Activated naive CD8-positive, alpha-beta T cell treated with anti-CD3 and anti-CD28 coated beads for 36 hours (primary cell): ENCODE results near the gene SCAP. TPM values are rescaled to one million over a fixed set of nuclear protein-coding genes. Genes with fewer than 3 reads are reported as not detected.

Experiments used
- DNase-seq: peaks from one replicate; pipeline ENCODE4 v3.0.0; 2021
- H3K27ac Mint-ChIP-seq: one replicate; pipeline ENCODE4 v1.8.0; 2022; ENCODE audit warnings: mild to moderate bottlenecking, moderate library complexity, mixed read lengths
- H3K27me3 Mint-ChIP-seq: one replicate; pipeline ENCODE4 v1.8.0; 2022; ENCODE audit warnings: mild to moderate bottlenecking, mixed read lengths
- H3K36me3 Mint-ChIP-seq: one replicate; pipeline ENCODE4 v1.8.0; 2021; ENCODE audit warnings: mild to moderate bottlenecking, mixed read lengths
- H3K4me1 Mint-ChIP-seq: one replicate; pipeline ENCODE4 v1.8.0; 2021; ENCODE audit warnings: mixed read lengths
- H3K4me3 Mint-ChIP-seq: one replicate; pipeline ENCODE4 v1.8.0; 2022; ENCODE audit warnings: mild to moderate bottlenecking, moderate library complexity, mixed read lengths
- H3K9me3 Mint-ChIP-seq: one replicate; pipeline ENCODE4 v1.8.0; 2022; ENCODE audit warnings: mixed read lengths
- total RNA-seq, 2 experiments: library from RNA; stranded (reverse); gene quantifications; one replicate each; pipeline ENCODE4 v1.2.3, GENCODE V29; 2021

Gene SCAP
- total RNA-seq, 2 experiments from 2014 or later = 58.3 to 58.4 TPM

DNA sequence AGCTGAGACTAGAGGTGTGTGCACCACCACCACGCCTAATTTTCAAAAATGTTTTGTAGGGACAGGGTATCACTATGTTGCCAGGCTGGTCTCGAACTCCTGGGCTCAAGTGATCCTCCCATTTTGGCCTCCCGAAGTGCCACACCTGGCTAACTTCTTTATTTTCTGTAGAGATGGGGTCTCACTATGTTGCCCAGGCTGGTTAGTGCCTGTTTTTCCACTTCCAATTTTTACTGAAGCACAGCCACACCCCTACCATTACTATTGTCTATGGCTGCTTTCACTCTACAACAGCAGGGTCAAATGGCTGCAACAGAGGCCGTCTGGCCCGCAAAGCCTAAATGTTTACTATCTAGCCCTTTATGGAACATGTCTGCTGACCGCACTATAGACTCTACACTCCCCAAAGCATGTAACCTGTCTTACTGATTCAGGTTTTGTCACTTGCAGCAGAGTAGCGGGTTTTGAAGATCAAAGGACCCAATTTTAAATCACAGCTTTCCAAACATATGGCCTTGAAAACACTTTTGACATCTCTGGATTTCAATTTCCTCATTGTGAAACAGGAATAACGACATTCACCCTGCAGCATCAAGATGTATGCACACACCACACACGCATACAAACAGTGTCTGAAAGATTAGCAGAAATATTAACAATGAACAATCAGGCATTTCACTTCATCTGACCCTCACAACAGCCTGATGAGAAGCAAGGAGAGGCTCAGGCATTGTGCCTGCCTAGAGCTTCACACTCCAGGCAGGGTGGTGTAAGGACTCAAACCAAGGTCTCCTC, 46.1 kb downstream of the SCAP start:
- peaks cover 16% of the 10 kb centered on the region for H3K36me3 Mint-ChIP-seq
- H3K4me3 Mint-ChIP-seq = no peak overlapping the region
- H3K9me3 Mint-ChIP-seq = no peaks in the 10 kb centered on the region
- no peaks in the 10 kb centered on the region for H3K27me3 Mint-ChIP-seq
- H3K27ac Mint-ChIP-seq = no peak overlapping the region
- DNase-seq = no peak
- H3K4me1 Mint-ChIP-seq = peaks cover 4% of the 10 kb centered on the region

DNA sequence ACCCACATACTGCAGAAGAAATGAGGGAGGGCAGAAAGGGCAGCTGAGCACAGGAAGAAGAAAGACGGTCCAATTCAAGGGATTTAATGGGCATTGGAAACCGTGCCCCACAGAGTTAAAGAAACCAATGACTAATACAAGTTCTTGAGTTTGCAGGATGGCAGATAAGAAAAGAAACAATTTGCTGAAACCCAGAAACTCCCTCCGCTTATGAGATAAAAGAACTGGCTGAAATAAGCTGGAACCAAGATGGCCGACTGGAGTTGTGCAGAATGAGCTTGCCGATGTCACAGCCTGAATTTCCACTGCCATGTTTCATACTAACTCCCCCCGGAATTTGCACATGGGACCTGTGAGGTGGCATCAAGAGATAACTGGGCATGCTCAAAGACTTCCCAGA, 47.1 kb downstream of the SCAP start:
- no peak for DNase-seq
- Mint-ChIP-seq H3K4me1 (no peaks in the 10 kb centered on the region), H3K27ac (no peak overlapping the region), H3K4me3 (no peak overlapping the region), H3K36me3 (peaks cover 8% of the 10 kb centered on the region), H3K9me3 (no peaks in the 10 kb centered on the region), H3K27me3 (no peaks in the 10 kb centered on the region)

GRCh38 chr3:47427866-47428265, 47.9 kb downstream of the SCAP start:
- H3K27ac Mint-ChIP-seq = no peak overlapping the region
- H3K36me3 Mint-ChIP-seq = peaks cover 8% of the 10 kb centered on the region
- H3K27me3 Mint-ChIP-seq = no peaks in the 10 kb centered on the region
- no peaks in the 10 kb centered on the region for H3K9me3 Mint-ChIP-seq
- no peak overlapping the region for H3K4me3 Mint-ChIP-seq
- DNase-seq = no peak
- H3K4me1 Mint-ChIP-seq = peaks cover 3% of the 10 kb centered on the region

DNA sequence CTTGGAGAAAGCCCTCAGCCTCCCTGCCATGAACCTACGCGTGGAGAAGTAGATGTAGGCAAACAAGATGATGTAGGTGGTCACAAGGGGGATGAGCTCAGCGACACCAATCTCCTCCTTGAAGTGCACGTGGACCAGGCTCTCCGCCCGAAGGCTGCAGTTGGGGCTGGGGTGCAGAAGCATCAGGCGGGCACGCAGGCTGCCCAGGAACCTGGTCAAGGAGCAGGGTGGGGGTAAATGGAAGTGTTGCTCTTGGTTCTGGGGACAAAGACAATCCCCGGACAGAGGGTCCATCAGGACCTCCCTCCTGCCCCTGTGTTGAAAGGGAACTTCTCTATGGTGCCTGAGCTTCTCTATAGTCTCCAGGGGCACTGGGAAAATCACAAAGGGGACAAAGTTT, 49.8 kb downstream of the SCAP start:
- Mint-ChIP-seq H3K36me3 (peaks cover 12% of the 10 kb centered on the region), H3K27ac (no peak overlapping the region), H3K4me3 (no peak overlapping the region), H3K27me3 (no peaks in the 10 kb centered on the region), H3K4me1 (peaks cover 13% of the 10 kb centered on the region), H3K9me3 (no peaks in the 10 kb centered on the region)
- no peak for DNase-seq

DNA sequence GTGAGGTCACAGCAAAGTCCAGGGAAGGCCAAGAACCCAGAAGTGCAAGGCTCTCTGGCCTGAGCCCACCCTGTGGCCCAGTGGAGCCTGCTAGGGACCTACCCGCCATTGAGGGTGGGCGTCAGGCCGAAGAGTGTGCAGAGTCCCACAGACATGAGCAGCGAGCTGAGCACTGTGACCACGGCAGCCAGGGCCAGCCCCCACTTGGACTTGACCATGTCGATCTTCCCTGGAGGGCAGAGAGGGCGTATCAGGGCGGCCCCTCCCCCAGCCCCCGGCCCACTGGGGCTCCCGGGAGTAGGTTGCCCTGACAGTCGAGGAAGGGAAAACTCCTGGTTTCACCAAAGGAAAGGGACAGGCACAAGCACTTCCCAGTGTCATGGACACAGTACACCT, 50.4 kb downstream of the SCAP start:
- Mint-ChIP-seq H3K27ac (no peak overlapping the region), H3K36me3 (peaks cover 12% of the 10 kb centered on the region), H3K4me1 (peaks cover 15% of the 10 kb centered on the region), H3K9me3 (no peaks in the 10 kb centered on the region), H3K4me3 (no peak overlapping the region), H3K27me3 (no peaks in the 10 kb centered on the region)
- no peak for DNase-seq

- Mint-ChIP-seq H3K4me1 (peaks cover 15% of the 10 kb centered on the region), H3K4me3 (no peak overlapping the region), H3K9me3 (no peaks in the 10 kb centered on the region), H3K36me3 (peaks cover 12% of the 10 kb centered on the region), H3K27me3 (no peaks in the 10 kb centered on the region), H3K27ac (no peak overlapping the region)
- no peak for DNase-seq
Measured at GRCh38 chr3:47424434-47425382, 51.0 kb downstream of the SCAP start.

- Mint-ChIP-seq H3K36me3 (peaks cover 12% of the 10 kb centered on the region), H3K4me3 (no peak overlapping the region), H3K27ac (peak overlapping the region; percentile 70), H3K27me3 (no peaks in the 10 kb centered on the region), H3K9me3 (no peaks in the 10 kb centered on the region), H3K4me1 (peaks cover 15% of the 10 kb centered on the region)
- DNase-seq = no peak
Measured at GRCh38 chr3:47423548-47424145, 52.1 kb downstream of the SCAP start.

DNA sequence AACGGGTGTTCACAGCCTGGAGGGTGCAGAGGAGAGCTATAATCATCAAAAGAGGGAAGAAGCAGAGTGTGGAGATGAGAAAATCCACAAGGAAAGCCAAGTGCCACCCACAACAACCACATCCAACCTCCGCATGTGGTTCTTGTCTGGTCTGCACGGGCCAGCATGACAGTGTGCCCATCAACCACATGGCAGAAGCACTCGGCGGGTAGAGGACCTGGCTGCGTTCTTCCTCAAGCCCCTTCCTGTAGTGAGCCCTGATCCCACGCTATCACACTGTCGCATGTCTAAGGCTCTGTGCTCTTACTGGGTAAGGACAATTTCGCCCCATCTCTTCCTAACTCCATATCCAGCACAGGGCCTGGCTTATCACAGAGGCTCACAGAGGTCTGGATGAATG, 53.0 kb downstream of the SCAP start:
- Mint-ChIP-seq H3K4me3 (no peak overlapping the region), H3K36me3 (peaks cover 11% of the 10 kb centered on the region), H3K27ac (peak overlapping the region; percentile 98), H3K9me3 (no peaks in the 10 kb centered on the region), H3K27me3 (no peaks in the 10 kb centered on the region), H3K4me1 (peaks cover 15% of the 10 kb centered on the region)
- no peak for DNase-seq

GRCh38 chr3:47421741-47422649, 53.7 kb downstream of the SCAP start:
- Mint-ChIP-seq H3K4me3 (peak overlapping the region; percentile 69), H3K9me3 (no peaks in the 10 kb centered on the region), H3K4me1 (peaks cover 15% of the 10 kb centered on the region), H3K27me3 (no peaks in the 10 kb centered on the region), H3K27ac (peak overlapping the region; percentile 98), H3K36me3 (peaks cover 11% of the 10 kb centered on the region)
- no peak for DNase-seq

DNA sequence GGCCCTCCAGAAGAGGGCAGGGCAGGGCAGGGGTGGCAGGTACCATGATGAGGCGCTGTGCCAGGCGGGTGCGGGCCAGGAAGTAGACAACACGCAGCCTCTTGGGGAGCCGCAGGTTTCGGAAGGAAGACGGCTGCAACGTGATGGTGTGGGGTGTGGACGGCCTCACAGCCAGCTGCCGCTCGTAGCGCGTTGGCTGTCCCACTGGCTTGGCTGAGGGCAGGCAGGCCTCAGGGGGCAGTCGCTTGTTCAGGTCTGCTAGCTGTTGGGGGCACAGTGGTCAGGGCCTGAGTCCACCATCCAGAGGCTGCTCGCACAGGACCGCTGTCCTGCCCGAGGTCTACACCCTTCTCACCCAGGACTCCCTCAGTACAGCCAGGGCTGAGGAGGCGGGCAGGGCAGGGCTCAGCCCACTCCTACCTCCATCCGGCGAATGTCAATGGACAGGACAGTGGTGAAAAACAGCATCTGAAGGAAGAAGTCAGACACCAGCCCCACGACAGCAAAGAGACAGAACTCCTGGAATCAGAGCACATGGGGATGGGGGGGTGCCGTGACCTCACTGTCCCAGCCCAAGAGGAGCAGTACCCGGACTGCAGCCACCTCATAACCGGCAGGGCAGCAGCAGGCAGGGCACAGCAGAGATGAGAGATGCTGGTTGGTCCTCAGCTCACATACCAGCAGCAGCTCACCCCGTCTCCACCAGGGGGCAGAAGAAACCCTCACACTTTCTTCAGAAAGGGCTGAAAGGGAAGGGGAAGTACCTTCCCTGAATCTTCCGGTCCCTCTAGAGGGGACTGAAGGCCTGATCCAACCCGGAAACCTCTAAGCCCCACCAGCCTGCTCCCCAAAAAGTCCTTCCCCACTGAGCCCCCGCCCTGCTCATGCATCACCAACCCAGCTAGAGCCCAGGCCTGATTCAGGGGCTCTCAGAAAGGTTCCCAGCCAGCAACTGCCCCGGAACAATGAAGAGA, 54.9 kb downstream of the SCAP start:
- H3K9me3 Mint-ChIP-seq = no peaks in the 10 kb centered on the region
- DNase-seq = peak; percentile 86
- peak overlapping the region; percentile 69 for H3K4me3 Mint-ChIP-seq
- H3K27me3 Mint-ChIP-seq = no peaks in the 10 kb centered on the region
- peaks cover 15% of the 10 kb centered on the region for H3K4me1 Mint-ChIP-seq
- H3K27ac Mint-ChIP-seq = peak overlapping the region; percentile 98
- H3K36me3 Mint-ChIP-seq = peaks cover 11% of the 10 kb centered on the region

DNA sequence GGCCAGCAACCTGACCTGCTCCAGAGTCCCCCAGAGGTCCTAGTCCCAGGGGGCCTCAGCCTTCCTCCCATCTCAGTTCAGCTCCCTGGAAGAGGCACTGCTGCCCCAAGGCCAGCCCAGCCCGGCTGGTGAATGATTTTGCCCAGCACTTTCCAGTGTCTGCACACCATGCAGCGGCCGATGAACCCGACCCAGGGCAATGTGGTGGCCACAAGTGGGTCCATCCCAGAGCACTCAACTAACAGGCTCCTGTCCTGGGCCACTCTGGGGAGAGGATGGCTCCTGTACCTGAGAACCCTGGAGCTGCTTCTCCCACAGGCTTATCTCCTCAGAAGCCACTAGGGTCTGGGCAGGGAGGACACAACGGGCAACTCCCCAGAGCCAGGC, 55.7 kb downstream of the SCAP start:
- Mint-ChIP-seq H3K4me3 (no peak overlapping the region), H3K36me3 (peaks cover 11% of the 10 kb centered on the region), H3K4me1 (peaks cover 17% of the 10 kb centered on the region), H3K9me3 (no peaks in the 10 kb centered on the region), H3K27me3 (no peaks in the 10 kb centered on the region), H3K27ac (no peak overlapping the region)
- DNase-seq = no peak

DNA sequence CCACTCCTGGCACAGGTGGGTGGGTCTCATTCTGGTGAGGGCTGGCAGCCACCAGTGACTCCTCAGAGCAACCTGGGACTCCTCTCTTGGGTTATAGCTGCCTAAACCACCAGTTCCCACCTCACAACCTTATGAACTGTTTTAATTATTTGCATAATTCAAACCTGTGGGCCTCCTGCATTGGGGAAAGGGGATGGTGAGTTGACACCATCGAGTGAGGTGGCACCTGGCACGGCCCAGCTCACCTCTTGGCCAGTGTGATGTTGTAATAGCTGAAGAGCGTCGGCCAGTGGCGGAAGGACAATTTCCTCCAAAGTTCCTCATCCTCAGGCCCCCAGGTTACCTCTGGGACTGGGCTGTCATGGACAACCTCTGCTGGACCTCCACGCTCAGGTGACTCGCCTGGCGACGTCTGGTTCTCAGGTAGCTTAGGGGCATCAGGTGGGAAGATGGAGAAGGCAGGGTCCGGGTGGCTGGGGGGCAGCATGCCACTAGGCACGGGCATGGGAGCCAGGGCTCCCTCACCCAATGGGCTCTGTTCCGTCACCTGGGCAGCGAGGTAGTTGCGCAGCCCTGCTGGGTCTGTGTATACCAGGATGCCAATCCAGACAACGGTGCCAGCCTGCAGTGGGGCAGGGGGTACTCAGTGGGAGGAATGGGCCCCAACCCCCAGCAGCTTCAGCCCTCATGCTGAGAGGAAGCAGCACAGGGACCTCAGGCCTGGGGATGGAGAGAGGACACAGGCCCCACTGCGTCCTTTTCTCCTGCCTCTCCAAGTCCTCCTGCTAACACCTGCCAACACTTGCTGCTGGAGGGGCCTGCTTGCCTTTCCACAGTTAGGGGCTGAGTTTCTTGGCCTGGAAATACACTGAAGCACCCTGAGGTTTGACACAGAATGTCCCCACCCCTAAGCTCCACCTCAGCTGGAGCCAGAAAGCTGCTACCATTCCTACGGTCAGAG, 56.4 kb downstream of the SCAP start:
- no peaks in the 10 kb centered on the region for H3K27me3 Mint-ChIP-seq
- H3K4me1 Mint-ChIP-seq = peaks cover 17% of the 10 kb centered on the region
- no peak overlapping the region for H3K27ac Mint-ChIP-seq
- H3K9me3 Mint-ChIP-seq = no peaks in the 10 kb centered on the region
- H3K4me3 Mint-ChIP-seq = no peak overlapping the region
- H3K36me3 Mint-ChIP-seq = peaks cover 11% of the 10 kb centered on the region
- no peak for DNase-seq
